Hepatocyte (in vitro differentiated cells): ENCODE measurements around the gene PDE3B.
"Not testable (repeated sequence)": the region's sequence is repeated elsewhere in the genome, so short reads cannot be mapped to it uniquely, and the experiment has no call there.

Experiments used
- CTCF ChIP-seq: fragments of 200-600 bp; sonication (generic); IDR thresholded peaks from 2 replicates; pipeline ENCODE4 v1.5.1; 2016; ENCODE audit warnings: antibody characterized with exemption, mild to moderate bottlenecking; ENCODE audit not compliant: poor library complexity
- EZH2 ChIP-seq: fragments of 200-600 bp; sonication (generic); IDR thresholded peaks from 2 replicates; pipeline ENCODE4 v1.6.1; 2016; ENCODE audit warnings: antibody characterized with exemption, mild to moderate bottlenecking, borderline replicate concordance

GRCh38 chr11:14778460-14778859 lies 134.9 kb downstream of the PDE3B start:
- TF ChIP-seq EZH2, CTCF: not testable (repeated sequence)
